GM12875 (cell line): ENCODE results near the gene CEBPZOS.

ENCODE experiments used
- H3K4me3 ChIP-seq: one replicate; pipeline ENCODE4 v1.5.1; 2011; ENCODE audit warnings: low read depth, low read length, control low read depth
- TF ChIP-seq, protein P1 (sequence below): IDR thresholded peaks from 2 replicates; pipeline ENCODE4 v1.5.1; 2011; ENCODE audit warnings: low read depth, mild to moderate bottlenecking, control low read depth, inconsistent platforms, low read length, moderate library complexity, borderline replicate concordance; ENCODE audit not compliant: insufficient read depth

Gene CEBPZOS

DNA sequence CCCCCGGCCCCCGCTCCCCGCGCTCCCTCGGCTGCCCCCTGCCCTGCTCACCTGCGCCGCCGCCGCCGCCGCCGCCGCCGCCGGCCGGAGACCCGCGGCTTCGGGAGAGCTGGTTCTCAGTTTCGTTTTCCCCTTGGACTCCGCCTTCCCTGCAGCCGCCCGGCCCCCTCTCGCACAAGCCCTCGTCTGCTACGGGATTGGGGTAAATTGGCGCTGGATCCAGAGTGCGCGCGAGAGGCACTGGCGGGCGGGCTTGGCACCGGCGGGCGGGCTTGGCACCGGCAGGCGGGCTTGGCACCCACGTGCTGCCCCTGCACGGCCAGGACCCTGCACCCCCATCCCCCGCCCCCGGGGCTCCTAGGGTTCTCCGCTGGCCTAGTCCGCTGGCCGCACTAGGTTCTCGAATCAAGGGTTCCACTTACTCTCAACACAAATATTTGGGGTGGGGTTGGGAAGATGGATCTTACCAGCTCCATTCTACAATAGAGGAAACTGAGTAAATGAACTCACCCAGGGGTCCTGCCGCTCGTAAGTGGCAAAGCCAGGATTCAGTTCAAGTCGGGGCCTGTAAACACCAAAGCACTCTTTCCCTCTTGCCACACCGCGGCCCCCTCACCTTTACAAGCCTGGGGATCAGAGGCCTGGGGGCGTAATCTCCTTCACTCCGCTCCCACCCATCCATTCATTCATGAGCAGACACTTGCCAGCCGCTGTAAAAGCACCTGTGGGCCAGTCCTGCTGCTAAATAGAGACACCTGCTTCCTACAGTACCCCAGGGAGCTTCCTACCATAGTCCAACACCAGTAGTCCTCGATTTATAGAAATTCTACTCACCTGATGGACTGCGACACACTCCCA is 39.2 kb upstream of the CEBPZOS start, which contains the start of gene EIF2AK2:
Gene EIF2AK2 (minus strand): TSS at position 124 of the 858 bp plus-strand sequence. CDS start 9,174 bp downstream, outside the sequence.
- TF ChIP-seq, protein P1, sequence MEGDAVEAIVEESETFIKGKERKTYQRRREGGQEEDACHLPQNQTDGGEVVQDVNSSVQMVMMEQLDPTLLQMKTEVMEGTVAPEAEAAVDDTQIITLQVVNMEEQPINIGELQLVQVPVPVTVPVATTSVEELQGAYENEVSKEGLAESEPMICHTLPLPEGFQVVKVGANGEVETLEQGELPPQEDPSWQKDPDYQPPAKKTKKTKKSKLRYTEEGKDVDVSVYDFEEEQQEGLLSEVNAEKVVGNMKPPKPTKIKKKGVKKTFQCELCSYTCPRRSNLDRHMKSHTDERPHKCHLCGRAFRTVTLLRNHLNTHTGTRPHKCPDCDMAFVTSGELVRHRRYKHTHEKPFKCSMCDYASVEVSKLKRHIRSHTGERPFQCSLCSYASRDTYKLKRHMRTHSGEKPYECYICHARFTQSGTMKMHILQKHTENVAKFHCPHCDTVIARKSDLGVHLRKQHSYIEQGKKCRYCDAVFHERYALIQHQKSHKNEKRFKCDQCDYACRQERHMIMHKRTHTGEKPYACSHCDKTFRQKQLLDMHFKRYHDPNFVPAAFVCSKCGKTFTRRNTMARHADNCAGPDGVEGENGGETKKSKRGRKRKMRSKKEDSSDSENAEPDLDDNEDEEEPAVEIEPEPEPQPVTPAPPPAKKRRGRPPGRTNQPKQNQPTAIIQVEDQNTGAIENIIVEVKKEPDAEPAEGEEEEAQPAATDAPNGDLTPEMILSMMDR: no peak
- peak within 1 kb of the TSS; percentile 62 for H3K4me3 ChIP-seq

DNA sequence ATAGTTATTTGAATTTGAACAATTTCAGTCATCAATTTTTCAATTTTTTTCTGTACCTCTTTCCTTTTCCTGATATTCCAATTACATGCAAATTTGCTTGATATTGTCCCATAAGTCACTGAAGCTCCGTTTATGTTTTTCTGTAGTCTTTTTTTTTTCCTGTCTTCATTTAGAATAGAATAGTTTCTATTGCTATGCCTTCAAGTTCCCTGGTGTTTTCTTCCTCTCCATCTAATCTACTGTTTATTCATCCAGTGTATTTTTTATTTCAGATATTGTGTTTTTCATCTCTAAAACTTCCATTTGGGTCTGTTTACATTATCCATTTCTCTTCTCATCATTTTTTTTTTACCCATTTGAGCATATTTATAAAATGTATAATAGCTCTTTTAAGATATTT is 31.5 kb upstream of the CEBPZOS start:
- H3K4me3 ChIP-seq: no peak overlapping the region
- TF ChIP-seq, protein P1: no peak

DNA sequence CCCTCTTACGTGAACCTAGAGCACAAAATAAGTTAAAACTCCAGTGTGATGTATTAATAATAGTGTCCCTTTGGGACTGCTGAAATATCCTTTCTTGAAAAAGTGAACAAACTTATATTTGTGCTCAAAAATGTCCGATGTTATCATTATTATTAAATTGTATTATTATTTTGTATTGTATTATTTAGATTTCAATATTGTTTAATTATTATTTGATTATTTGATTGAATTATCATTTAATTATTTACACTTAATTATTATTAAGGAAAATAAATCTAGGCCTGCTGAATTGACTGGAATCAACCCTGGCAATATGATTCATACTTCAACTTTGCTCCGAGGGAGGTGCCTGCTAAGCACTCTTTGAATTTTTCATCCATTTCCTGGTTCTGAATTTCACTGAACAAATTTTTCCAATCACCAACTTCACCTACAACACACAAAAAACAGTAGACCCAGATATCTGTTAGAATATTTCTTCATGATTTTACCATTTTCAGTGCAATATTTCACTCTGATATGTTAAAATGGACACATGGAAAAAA is 28.6 kb upstream of the CEBPZOS start:
- TF ChIP-seq, protein P1: no peak
- no peak overlapping the region for H3K4me3 ChIP-seq

DNA sequence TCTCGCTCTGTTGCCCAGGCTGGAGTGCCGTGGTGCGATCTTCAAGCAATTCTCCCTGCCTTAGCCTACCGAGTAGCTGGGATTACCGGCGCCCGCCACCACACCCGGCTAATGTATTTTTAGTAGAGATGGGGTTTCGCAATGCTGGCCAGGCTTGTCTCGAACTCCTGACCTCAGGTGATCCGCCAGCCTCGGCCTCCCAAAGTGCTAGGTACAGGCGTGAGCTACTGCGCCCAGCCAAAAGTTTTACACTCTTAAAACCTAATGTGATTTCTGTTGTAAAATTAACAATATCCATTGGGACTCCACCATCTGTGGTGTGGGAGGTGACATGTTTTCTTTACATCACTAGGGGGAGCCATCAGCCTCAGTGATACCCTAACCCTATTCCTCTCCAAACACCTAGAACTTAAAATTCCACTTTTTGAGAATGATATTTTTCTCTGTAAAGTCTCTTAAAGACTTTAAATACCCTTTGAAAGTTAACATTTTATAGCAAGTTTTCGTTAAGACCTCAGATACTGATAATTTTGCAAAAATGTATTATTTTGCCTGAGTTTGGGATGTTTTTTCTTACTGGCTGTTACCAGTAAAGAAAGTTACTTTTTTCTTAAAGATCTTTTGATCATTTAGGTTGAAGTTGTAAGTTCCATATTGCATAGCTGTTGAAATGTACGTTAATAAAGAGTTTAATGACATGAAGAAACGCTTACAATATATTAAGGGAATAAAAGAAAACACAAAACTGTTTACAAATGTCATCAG is 27.9 kb upstream of the CEBPZOS start:
- TF ChIP-seq, protein P1: peak; percentile 71
- H3K4me3 ChIP-seq: no peak overlapping the region

DNA sequence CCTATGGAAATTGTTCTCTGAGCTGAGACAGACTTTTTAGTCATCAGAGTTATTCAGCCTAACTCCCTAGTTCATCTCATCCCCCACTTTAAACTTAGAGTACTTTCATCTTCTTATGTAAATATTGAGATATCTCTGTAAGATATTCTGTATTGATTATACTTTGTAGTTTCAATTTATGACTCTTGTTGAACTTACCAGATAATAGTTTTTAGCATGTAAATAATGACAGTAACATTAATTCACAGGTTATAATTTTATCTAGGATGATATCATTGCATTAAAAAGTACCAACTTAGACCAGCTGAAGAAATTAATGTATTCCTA is 24.7 kb upstream of the CEBPZOS start:
- no peak overlapping the region for H3K4me3 ChIP-seq
- TF ChIP-seq, protein P1: no peak

DNA sequence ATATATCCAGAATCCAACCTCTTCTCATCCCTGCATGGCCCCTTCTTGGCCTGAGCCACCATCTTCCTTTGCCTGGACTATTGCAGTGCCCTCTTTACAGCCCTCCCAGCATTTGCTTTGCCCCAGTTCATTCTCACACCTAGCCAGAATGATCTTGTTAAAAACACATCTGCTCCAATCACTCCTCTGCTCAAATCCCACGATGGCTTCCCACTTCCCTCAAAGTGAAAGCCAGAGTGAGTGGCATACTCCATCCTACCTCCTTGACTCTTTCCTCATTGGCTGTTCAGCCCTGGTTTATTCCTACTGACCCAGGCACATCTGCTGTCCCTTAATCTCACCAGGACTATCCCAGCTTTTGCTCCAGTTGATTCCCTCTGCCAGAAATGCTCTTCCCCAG is 22.6 kb upstream of the CEBPZOS start:
- TF ChIP-seq, protein P1: no peak

More for the DNA sequence above, 22.6 kb upstream of the CEBPZOS start:
- H3K4me3 ChIP-seq: no peak overlapping the region
